HG03066 (cell line): ENCODE measurements around the gene ARMC10.
"Not testable (repeated sequence)": the region's sequence is repeated elsewhere in the genome, so short reads cannot be mapped to it uniquely, and the experiment has no call there.

ENCODE experiments used
- ATAC-seq: cut with Tn5 transposase; IDR thresholded peaks from one replicate; pipeline ENCODE4 v1.9.1; 2021; ENCODE audit warnings: low read depth; ENCODE audit not compliant: unreplicated experiment

The ARMC10 gene

GRCh38 chr7:103077318-103077717 is 2.4 kb downstream of the ARMC10 start:
- ATAC-seq, result no peak

- ATAC-seq, result not testable (repeated sequence)
These were observed 3.3 kb downstream of the ARMC10 start for GRCh38 chr7:103078226-103078625.

GRCh38 chr7:103079836-103080235 is 4.9 kb downstream of the ARMC10 start:
- ATAC-seq, result no peak

GRCh38 chr7:103080923-103081322 is 6.0 kb downstream of the ARMC10 start:
- ATAC-seq, result no peak

- no peak for ATAC-seq
These were observed 7.6 kb downstream of the ARMC10 start for GRCh38 chr7:103082497-103082896.

- ATAC-seq, result no peak
These were observed 8.3 kb downstream of the ARMC10 start for GRCh38 chr7:103083210-103083609.

GRCh38 chr7:103092321-103092720 is 17.4 kb downstream of the ARMC10 start:
- ATAC-seq, result not testable (repeated sequence)

- no peak for ATAC-seq
These were observed 18.5 kb downstream of the ARMC10 start for GRCh38 chr7:103093429-103093828.

GRCh38 chr7:103094102-103094501 is 19.2 kb downstream of the ARMC10 start:
- no peak for ATAC-seq

- ATAC-seq, result not testable (repeated sequence)
These were observed 20.6 kb downstream of the ARMC10 start for GRCh38 chr7:103095558-103095957.

- no peak for ATAC-seq
These were observed 22.1 kb downstream of the ARMC10 start for GRCh38 chr7:103097041-103097440.

- no peak for ATAC-seq
These were observed 25.4 kb downstream of the ARMC10 start for GRCh38 chr7:103100348-103100747.

- ATAC-seq, result no peak
These were observed 26.6 kb downstream of the ARMC10 start for GRCh38 chr7:103101543-103101942.

GRCh38 chr7:103106005-103106702 is 31.2 kb downstream of the ARMC10 start:
- no peak for ATAC-seq

- not testable (repeated sequence) for ATAC-seq
These were observed 31.7 kb downstream of the ARMC10 start for GRCh38 chr7:103106703-103107070.

- no peak for ATAC-seq
These were observed 38.2 kb downstream of the ARMC10 start for GRCh38 chr7:103113164-103113563.

GRCh38 chr7:103114576-103115008 is 39.7 kb downstream of the ARMC10 start:
- no peak for ATAC-seq

GRCh38 chr7:103115771-103116170 is 40.8 kb downstream of the ARMC10 start:
- no peak for ATAC-seq

- ATAC-seq, result no peak
These were observed 41.6 kb downstream of the ARMC10 start for GRCh38 chr7:103116511-103116910.

- no peak for ATAC-seq
These were observed 42.1 kb downstream of the ARMC10 start for GRCh38 chr7:103116991-103117390.

GRCh38 chr7:103117465-103117864 is 42.5 kb downstream of the ARMC10 start:
- no peak for ATAC-seq

GRCh38 chr7:103119791-103120291 is 44.9 kb downstream of the ARMC10 start:
- no peak for ATAC-seq
